Measurements from ENCODE around the gene GABRA5.
"Not testable (repeated sequence)": the region's sequence is repeated elsewhere in the genome, so short reads cannot be mapped to it uniquely, and the experiment has no call there.

The GABRA5 gene

DNA sequence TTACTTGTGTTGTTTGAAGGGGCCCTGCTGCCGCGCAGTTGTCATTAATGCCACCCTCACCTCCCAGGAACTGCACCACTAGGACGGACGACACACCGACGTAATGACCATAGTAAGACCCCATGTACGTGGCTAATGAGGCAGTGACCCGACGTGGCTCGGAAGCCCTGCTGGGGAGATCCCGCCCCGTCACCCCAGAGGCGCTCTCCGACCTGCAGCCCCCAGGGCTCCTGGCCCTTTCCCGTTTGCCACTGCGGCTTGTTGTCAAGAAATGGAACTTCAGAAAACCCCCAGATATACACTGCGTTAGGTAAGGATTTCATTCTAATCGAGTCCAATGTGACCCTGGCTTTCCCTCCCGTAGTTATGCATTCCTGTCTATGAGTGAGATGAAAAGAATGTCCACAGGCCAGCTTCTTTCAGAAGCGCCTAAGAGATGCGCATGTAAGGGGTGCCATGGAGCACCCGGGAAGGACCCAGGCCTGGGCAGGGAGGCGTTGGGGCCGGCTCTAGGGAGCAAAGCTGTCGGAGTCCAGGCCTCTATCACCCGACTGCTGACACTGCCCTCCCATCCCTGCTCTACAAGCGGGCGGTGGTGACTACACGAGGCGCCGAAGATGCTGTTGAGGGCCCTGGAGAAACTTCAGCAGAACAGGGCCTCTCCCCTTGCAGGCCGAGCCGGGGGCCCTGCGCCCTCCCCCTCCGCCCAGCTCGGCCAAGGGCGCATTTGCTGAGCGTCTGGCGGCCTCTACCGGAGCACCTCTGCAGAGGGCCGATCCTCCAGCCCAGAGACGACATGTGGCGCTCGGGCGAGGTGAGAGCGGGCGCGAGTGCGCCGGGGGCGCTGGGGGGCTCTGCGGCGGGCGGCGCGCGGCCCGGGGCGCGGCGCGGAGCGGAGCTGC, at the start of gene GABRA5:
TSS of gene GABRA5 (plus strand) at position 765 of the 902 bp plus-strand sequence. CDS start 2,187 bp downstream, outside the sequence.
- H3K9ac ChIP-seq (ENCODE audit: low read length), result no peak within 1 kb of the TSS
- no peaks in the 10 kb centered on the region for H3K4me1 ChIP-seq (ENCODE audit: control insufficient read depth, insufficient read depth, low read length)
- DNase-seq (ENCODE audit: low read depth), result peak; percentile 11
- H3K36me3 ChIP-seq (ENCODE audit: control insufficient read depth, insufficient read depth, low read length, severe bottlenecking), result no peaks in the 10 kb centered on the region
- H3K27me3 ChIP-seq (replicated peaks; ENCODE audit: control insufficient read depth, insufficient read depth, low read length), result peaks cover 22% of the 10 kb centered on the region
- H3K4me3 ChIP-seq (ENCODE audit: low read length), result no peak within 1 kb of the TSS
- no peaks in the 10 kb centered on the region for H3K9me3 ChIP-seq (ENCODE audit: control insufficient read depth, low read length)

DNA sequence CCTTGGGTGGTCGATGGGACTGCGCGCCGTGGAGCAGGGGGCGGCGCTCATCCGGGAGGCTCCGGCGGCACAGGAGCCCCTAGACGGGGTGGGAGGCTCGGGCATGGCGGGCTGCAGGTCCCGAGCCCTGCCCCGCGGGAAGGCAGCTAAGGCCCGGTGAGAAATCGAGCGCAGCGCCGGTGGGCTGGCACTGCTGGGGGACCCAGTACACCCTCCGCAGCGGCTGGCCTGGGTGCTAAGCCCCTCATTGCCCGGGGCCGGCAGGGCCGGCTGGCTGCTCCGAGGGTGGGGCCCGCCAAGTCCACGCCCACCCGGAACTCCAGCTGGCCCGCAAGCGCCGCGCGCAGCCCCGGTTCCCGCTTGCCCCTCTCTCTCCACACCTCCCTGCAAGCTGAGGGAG, 35.7 kb upstream of the GABRA5 start:
- not testable (repeated sequence) for H3K9me3 ChIP-seq (ENCODE audit: control insufficient read depth, low read length); DNase-seq (ENCODE audit: low read depth); H3K27me3 ChIP-seq (replicated peaks; ENCODE audit: control insufficient read depth, insufficient read depth, low read length); H3K4me3 ChIP-seq (ENCODE audit: low read length); H3K9ac ChIP-seq (ENCODE audit: low read length); H3K36me3 ChIP-seq (ENCODE audit: control insufficient read depth, insufficient read depth, low read length, severe bottlenecking); H3K4me1 ChIP-seq (ENCODE audit: control insufficient read depth, insufficient read depth, low read length)

DNA sequence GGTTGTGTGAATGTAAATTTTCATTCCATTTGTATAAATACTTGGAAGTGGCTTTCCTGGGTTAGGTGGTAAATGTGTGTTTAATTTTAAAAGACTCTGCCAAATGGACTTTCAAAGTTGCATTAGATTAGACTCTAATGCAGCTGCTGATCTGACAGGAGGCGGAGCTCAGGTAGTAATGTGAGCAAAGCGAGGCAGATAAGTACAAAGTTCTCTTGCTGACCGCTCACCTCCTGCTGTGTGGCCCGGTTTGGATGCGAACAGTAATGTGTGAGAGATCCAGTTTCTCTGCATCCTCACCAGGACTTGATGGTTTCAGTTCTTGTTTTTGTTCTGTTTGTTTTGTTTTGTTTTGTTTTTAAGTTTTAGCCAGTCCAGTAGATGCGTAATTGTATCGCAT, 34.9 kb upstream of the GABRA5 start:
- no peak overlapping the region for H3K9ac ChIP-seq (ENCODE audit: low read length)
- no peak overlapping the region for H3K4me3 ChIP-seq (ENCODE audit: low read length)
- H3K4me1 ChIP-seq (ENCODE audit: control insufficient read depth, insufficient read depth, low read length), result no peaks in the 10 kb centered on the region
- H3K9me3 ChIP-seq (ENCODE audit: control insufficient read depth, low read length), result peaks cover 6% of the 10 kb centered on the region
- H3K27me3 ChIP-seq (replicated peaks; ENCODE audit: control insufficient read depth, insufficient read depth, low read length), result no peaks in the 10 kb centered on the region
- no peak for DNase-seq (ENCODE audit: low read depth)
- H3K36me3 ChIP-seq (ENCODE audit: control insufficient read depth, insufficient read depth, low read length, severe bottlenecking), result no peaks in the 10 kb centered on the region

DNA sequence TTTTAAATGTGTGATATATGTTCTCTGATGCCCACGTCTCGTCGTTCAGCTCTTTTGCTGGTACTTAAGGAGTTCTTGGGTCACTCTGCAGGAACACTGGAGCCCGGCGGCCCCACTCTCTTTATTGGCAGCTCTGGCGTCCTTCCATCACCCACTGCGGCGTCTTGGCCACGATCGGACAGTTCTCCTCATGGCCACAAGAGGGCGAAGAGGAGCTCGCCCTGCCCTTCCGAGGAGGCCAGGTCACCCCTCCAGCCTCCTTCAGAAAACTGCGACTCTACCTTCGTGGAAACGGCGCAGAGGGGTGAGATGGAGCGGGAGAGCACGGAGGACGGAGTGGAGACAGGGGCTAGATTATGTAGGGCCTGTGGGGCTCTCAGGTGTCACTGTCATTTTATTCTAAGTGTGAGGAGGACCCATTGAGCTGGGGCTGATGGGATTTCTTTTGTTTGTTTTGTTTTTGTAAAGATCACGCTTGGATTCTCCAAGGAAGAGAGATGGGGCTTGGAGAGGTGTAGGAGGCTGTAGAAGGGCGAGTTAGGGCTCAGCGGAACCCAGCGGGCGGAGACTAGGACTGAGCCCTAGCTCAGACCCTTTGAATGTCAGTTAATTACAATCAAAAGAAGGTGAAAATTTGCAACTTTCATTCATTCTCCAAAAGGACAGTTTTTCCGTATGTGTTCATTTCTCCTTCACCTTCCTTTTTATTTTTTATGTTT, 28.0 kb upstream of the GABRA5 start:
- peaks cover 9% of the 10 kb centered on the region for H3K9me3 ChIP-seq (ENCODE audit: control insufficient read depth, low read length)
- H3K27me3 ChIP-seq (replicated peaks; ENCODE audit: control insufficient read depth, insufficient read depth, low read length), result no peaks in the 10 kb centered on the region
- no peak overlapping the region for H3K9ac ChIP-seq (ENCODE audit: low read length)
- no peak for DNase-seq (ENCODE audit: low read depth)
- no peaks in the 10 kb centered on the region for H3K4me1 ChIP-seq (ENCODE audit: control insufficient read depth, insufficient read depth, low read length)
- H3K36me3 ChIP-seq (ENCODE audit: control insufficient read depth, insufficient read depth, low read length, severe bottlenecking), result no peaks in the 10 kb centered on the region
- no peak overlapping the region for H3K4me3 ChIP-seq (ENCODE audit: low read length)

DNA sequence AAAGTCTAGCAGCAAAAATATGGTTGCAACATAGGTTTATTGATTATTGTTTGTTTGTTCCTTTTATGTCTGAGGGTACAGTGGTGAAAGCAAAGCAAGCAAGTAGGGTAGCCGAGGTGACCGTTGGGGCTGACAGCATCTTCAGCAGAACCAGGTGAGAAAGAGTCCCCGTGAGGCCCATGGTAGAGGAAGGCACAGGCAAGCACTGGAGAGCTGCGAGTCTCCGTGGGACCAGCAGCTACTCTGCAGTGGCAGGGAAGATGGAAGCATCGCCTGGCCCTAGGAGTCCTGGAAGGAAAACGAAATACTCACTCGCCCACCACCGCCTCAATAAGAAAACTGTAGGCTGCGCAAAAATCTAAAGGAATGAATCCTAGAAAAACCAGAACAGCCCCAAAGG, 25.3 kb upstream of the GABRA5 start:
- Histone ChIP-seq H3K27me3 (replicated peaks; ENCODE audit: control insufficient read depth, insufficient read depth, low read length) (no peaks in the 10 kb centered on the region), H3K36me3 (ENCODE audit: control insufficient read depth, insufficient read depth, low read length, severe bottlenecking) (no peaks in the 10 kb centered on the region), H3K4me1 (ENCODE audit: control insufficient read depth, insufficient read depth, low read length) (no peaks in the 10 kb centered on the region), H3K9me3 (ENCODE audit: control insufficient read depth, low read length) (peaks cover 7% of the 10 kb centered on the region), H3K9ac (ENCODE audit: low read length) (no peak overlapping the region), H3K4me3 (ENCODE audit: low read length) (no peak overlapping the region)
- DNase-seq (ENCODE audit: low read depth), result no peak

DNA sequence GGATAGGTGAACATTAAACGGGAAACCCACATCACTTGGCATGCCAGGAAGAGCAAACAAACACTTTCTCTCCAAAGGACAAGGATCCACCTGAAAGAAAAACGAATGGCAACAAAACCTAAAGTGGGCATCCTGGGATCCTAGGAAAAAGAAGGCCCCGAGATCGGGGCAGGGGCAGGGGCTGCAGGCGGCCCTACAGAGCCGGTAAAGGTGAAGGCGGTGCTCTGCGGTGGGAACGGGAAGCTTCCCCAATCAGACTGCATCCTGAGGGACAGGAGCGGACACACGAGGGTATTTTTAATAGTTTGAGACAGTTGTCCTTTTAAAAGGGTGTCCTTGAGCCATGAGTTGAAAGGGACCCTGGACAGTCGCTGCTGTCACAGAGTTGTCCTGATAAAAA, 24.9 kb upstream of the GABRA5 start:
- Histone ChIP-seq H3K4me3 (ENCODE audit: low read length) (no peak overlapping the region), H3K36me3 (ENCODE audit: control insufficient read depth, insufficient read depth, low read length, severe bottlenecking) (no peaks in the 10 kb centered on the region), H3K27me3 (replicated peaks; ENCODE audit: control insufficient read depth, insufficient read depth, low read length) (no peaks in the 10 kb centered on the region), H3K9ac (ENCODE audit: low read length) (no peak overlapping the region), H3K4me1 (ENCODE audit: control insufficient read depth, insufficient read depth, low read length) (no peaks in the 10 kb centered on the region), H3K9me3 (ENCODE audit: control insufficient read depth, low read length) (peaks cover 3% of the 10 kb centered on the region)
- no peak for DNase-seq (ENCODE audit: low read depth)

DNA sequence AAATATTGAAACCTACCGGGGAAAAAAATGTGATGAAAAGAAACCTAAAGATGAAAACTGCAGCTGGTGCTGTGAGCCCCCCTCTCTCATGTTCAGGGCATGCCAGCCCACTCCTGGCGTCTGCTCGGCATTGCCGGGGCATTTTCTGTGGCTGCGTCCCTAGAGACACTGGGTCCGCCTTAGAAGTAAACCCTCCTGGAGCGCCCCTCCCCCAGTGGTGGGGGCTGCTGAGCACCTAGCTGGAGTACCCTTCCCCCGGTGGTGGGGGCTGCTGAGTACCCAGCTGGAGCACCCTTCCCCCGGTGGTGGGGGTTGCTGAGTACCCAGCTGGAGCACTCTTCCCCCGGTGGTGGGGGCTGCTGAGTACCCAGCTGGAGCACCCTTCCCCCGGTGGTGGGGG, 24.5 kb upstream of the GABRA5 start:
- H3K27me3 ChIP-seq (replicated peaks; ENCODE audit: control insufficient read depth, insufficient read depth, low read length), result no peaks in the 10 kb centered on the region
- no peak overlapping the region for H3K9ac ChIP-seq (ENCODE audit: low read length)
- H3K4me1 ChIP-seq (ENCODE audit: control insufficient read depth, insufficient read depth, low read length), result no peaks in the 10 kb centered on the region
- H3K4me3 ChIP-seq (ENCODE audit: low read length), result no peak overlapping the region
- no peak for DNase-seq (ENCODE audit: low read depth)
- no peaks in the 10 kb centered on the region for H3K9me3 ChIP-seq (ENCODE audit: control insufficient read depth, low read length)
- H3K36me3 ChIP-seq (ENCODE audit: control insufficient read depth, insufficient read depth, low read length, severe bottlenecking), result no peaks in the 10 kb centered on the region

DNA sequence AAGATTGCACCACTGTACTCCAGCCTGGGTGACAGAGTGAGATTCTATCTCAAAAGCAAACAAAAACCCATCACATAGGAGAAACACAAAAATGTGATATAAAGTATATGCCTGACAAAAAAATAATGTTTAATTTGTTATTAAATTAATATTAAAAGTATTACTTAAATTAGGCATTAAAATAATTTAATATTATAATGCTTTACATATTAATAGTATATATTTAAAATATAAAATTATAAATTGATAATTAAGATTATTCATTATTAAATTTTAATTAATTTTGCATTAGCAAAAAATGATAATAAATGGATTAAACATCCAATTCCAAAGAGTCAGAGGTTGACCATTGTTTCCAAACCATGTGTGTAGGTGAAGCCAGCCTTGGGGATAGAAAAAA, 22.0 kb upstream of the GABRA5 start:
- Histone ChIP-seq H3K36me3 (ENCODE audit: control insufficient read depth, insufficient read depth, low read length, severe bottlenecking) (no peaks in the 10 kb centered on the region), H3K9ac (ENCODE audit: low read length) (no peak overlapping the region), H3K9me3 (ENCODE audit: control insufficient read depth, low read length) (no peaks in the 10 kb centered on the region), H3K27me3 (replicated peaks; ENCODE audit: control insufficient read depth, insufficient read depth, low read length) (no peaks in the 10 kb centered on the region), H3K4me3 (ENCODE audit: low read length) (no peak overlapping the region), H3K4me1 (ENCODE audit: control insufficient read depth, insufficient read depth, low read length) (no peaks in the 10 kb centered on the region)
- no peak for DNase-seq (ENCODE audit: low read depth)

DNA sequence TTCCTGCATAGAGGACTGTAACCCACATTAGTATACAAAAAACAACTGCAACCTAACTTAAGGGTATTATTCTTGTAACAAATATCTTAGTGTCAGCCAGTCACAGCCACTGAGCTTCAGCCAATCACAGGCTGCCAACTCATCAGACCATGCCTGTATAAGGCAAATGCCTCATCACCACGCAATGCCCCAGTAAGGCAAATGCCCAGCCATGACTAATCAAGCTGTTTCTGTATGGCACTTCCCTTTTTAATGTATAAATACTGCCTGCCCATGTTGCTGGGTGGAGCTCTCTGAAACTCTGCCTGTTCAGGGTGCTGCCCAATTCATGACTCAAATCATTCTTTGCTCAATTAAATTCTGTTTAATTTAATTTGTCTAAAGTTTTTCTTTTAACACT, 18.4 kb upstream of the GABRA5 start:
- no peaks in the 10 kb centered on the region for H3K9me3 ChIP-seq (ENCODE audit: control insufficient read depth, low read length)
- no peaks in the 10 kb centered on the region for H3K27me3 ChIP-seq (replicated peaks; ENCODE audit: control insufficient read depth, insufficient read depth, low read length)
- H3K36me3 ChIP-seq (ENCODE audit: control insufficient read depth, insufficient read depth, low read length, severe bottlenecking), result no peaks in the 10 kb centered on the region
- H3K4me3 ChIP-seq (ENCODE audit: low read length), result no peak overlapping the region
- DNase-seq (ENCODE audit: low read depth), result no peak
- no peaks in the 10 kb centered on the region for H3K4me1 ChIP-seq (ENCODE audit: control insufficient read depth, insufficient read depth, low read length)
- no peak overlapping the region for H3K9ac ChIP-seq (ENCODE audit: low read length)

DNA sequence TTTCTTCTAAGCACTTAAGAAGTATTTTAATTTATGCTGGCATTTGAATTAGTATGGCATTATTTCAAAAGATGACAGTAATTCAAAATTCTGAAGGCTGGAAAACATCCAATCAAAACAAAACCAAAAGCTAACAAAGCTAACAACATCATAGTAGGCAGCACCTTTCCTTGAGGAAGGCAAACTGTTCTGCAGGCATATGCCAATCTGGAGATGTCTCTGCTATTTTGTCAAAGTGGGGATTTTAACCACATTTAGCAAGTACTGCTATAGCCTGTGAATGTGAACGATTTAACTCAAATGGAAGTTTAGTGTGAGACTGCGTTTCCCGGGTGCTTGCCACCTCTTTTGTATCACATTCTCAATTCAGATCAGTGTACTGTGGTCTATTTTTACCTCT, 16.7 kb upstream of the GABRA5 start:
- Histone ChIP-seq H3K27me3 (replicated peaks; ENCODE audit: control insufficient read depth, insufficient read depth, low read length) (no peaks in the 10 kb centered on the region), H3K4me1 (ENCODE audit: control insufficient read depth, insufficient read depth, low read length) (no peaks in the 10 kb centered on the region), H3K9me3 (ENCODE audit: control insufficient read depth, low read length) (no peaks in the 10 kb centered on the region), H3K36me3 (ENCODE audit: control insufficient read depth, insufficient read depth, low read length, severe bottlenecking) (no peaks in the 10 kb centered on the region), H3K9ac (ENCODE audit: low read length) (no peak overlapping the region), H3K4me3 (ENCODE audit: low read length) (no peak overlapping the region)
- DNase-seq (ENCODE audit: low read depth), result no peak

DNA sequence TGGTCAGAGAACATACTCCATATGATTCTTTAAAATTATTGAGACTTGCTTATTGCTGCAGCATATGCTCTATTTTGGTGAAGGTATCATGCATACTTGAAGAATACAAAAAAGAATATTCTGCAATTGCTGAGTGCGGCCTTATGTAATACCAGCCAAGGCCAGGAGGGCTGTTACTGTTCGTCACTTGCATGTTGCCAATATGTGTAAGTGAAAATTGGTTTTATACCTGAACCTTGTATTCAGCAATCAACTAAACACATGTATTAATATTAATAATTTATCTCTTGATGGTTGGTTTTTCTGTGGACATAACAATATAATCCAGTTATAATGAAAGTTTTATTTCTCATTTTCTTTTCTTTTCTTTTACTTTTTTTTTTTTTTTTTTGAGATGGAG, 13.9 kb upstream of the GABRA5 start:
- Histone ChIP-seq H3K36me3 (ENCODE audit: control insufficient read depth, insufficient read depth, low read length, severe bottlenecking) (no peaks in the 10 kb centered on the region), H3K9me3 (ENCODE audit: control insufficient read depth, low read length) (no peaks in the 10 kb centered on the region), H3K4me1 (ENCODE audit: control insufficient read depth, insufficient read depth, low read length) (no peaks in the 10 kb centered on the region), H3K27me3 (replicated peaks; ENCODE audit: control insufficient read depth, insufficient read depth, low read length) (peaks cover 3% of the 10 kb centered on the region), H3K9ac (ENCODE audit: low read length) (no peak overlapping the region), H3K4me3 (ENCODE audit: low read length) (no peak overlapping the region)
- DNase-seq (ENCODE audit: low read depth), result no peak

All from adipocyte (in vitro differentiated cells).